ENCODE data around the gene NELFCD.

- TF ChIP-seq CTCF (IDR thresholded peaks at IDR 0.05; ENCODE audit: borderline replicate concordance, extremely low read depth, low read length, poor library complexity, severe bottlenecking), result no peak
- no peak for TF ChIP-seq EZH2 (IDR thresholded peaks at IDR 0.05; ENCODE audit: borderline replicate concordance, low read depth, low read length, severe bottlenecking)
These were observed 13.5 kb downstream of the NELFCD start for GRCh38 chr20:58994390-58995159.
